K562 (cell line): ENCODE measurements around the gene LILRA2. TPM values are rescaled to one million over a fixed set of nuclear protein-coding genes. Genes with fewer than 3 reads are reported as not detected.

Experiments
- C11orf30 ChIP-seq: fragments of 450-650 bp; IDR thresholded peaks from 2 replicates; pipeline ENCODE4 v1.6.1; 2016; ENCODE audit warnings: low read depth, mild to moderate bottlenecking
- CCNT2 ChIP-seq: IDR thresholded peaks from 2 replicates; pipeline ENCODE4 v1.6.1; 2011; ENCODE audit warnings: borderline replicate concordance, low read depth, mild to moderate bottlenecking, moderate library complexity, mixed read lengths, low read length; ENCODE audit not compliant: insufficient read length; ENCODE audit errors: extremely low read depth
- GATAD2A ChIP-seq: fragments of 450-650 bp; IDR thresholded peaks from 2 replicates; pipeline ENCODE4 v1.6.1; 2017
- NELFE ChIP-seq: IDR thresholded peaks from 2 replicates; pipeline ENCODE4 v1.6.1; 2011; ENCODE audit warnings: mild to moderate bottlenecking; ENCODE audit not compliant: insufficient read depth, insufficient read length
- POLR2A ChIP-seq: fragments of 450-650 bp; conservative IDR thresholded peaks from 2 replicates; pipeline ENCODE4 v1.6.1; 2016
- RBM17 ChIP-seq: fragments of 200-400 bp; formaldehyde crosslinking; IDR thresholded peaks from 2 replicates; pipeline ENCODE4 v1.6.1; 2017; ENCODE audit warnings: low read depth, mild to moderate bottlenecking, low read length, borderline replicate concordance
- RCOR1 ChIP-seq, 2 experiments: IDR thresholded peaks; 2 replicates each; pipeline ENCODE4 v1.6.1; 2012; ENCODE audit warnings: low read depth in 2 of 2, low read length in 2 of 2, borderline replicate concordance in 1 of 2, improper control_type of control experiment in 1 of 2
- TAF7 ChIP-seq: fragments of 450-650 bp; IDR thresholded peaks from 2 replicates; pipeline ENCODE4 v1.6.1; 2016; ENCODE audit warnings: missing genetic modification characterization, missing compliant biosample characterization
- THRAP3 ChIP-seq: fragments of 450-650 bp; IDR thresholded peaks from 2 replicates; pipeline ENCODE4 v1.6.1; 2016; ENCODE audit warnings: mild to moderate bottlenecking, inconsistent platforms, borderline replicate concordance
- XRCC5 ChIP-seq: fragments of 200-400 bp; formaldehyde crosslinking; IDR thresholded peaks from 2 replicates; pipeline ENCODE4 v1.6.1; 2017; ENCODE audit warnings: low read depth, mild to moderate bottlenecking, low read length
- YY1 ChIP-seq, 3 experiments: IDR thresholded peaks; 2 replicates each; pipeline ENCODE4 v1.6.1; 2011; ENCODE audit warnings: low read length in 2 of 3, mild to moderate bottlenecking in 2 of 3, moderate library complexity in 2 of 3, borderline replicate concordance in 1 of 3, control low read depth in 1 of 3, low read depth in 1 of 3; ENCODE audit not compliant: insufficient read depth in 3 of 3, insufficient replicate concordance in 2 of 3, control insufficient read depth in 1 of 3, insufficient read length in 1 of 3; ENCODE audit errors: extremely low read depth in 1 of 3
- ZBTB1 ChIP-seq: sonication (generic); formaldehyde crosslinking; IDR thresholded peaks from 2 replicates; pipeline ENCODE4 v1.8.1; 2023; ENCODE audit warnings: missing genetic modification reagents, low read depth, mild to moderate bottlenecking, borderline replicate concordance
- ZNF184 ChIP-seq: sonication (generic); formaldehyde crosslinking; IDR thresholded peaks from 2 replicates; pipeline ENCODE4 v1.5.0; 2020; ENCODE audit warnings: missing genetic modification reagents
- polyA plus RNA-seq, 8 experiments: library from polyadenylated mRNA; depleted of rRNA in 4 of 8; stranded (reverse) in 5 of 8; unstranded in 3 of 8; fragments of >200 nt; fragmentation: Nextera tagmentation in 2 of 8; fragmentation: Illumina TruSeq in 1 of 8; extraction: Ambion mirVana in 2 of 8; extraction: Trizol in 1 of 8; gene quantifications; 2 replicates each; pipeline versions ENCODE4 v1.2.1 to v1.2.3, GENCODE V29; 2011 to 2014; ENCODE audit warnings: inconsistent platforms in 1 of 8, missing spikeins in 1 of 8
- total RNA-seq, 7 experiments: library from RNA; depleted of rRNA in 6 of 7; stranded (reverse); fragments of >200 nt in 6 of 7; fragmentation: Illumina TruSeq in 2 of 7; extraction: Trizol in 2 of 7; gene quantifications; 2 replicates each; pipeline versions ENCODE4 v1.2.1 to v1.2.3, GENCODE V29; 2011 to 2021; ENCODE audit warnings: low replicate concordance in 1 of 7
- TF ChIP-seq, protein P1 (sequence below), 2 experiments: fragments of 450-650 bp in 1 of 2; sonication (generic) in 1 of 2; formaldehyde crosslinking in 1 of 2; IDR thresholded peaks; 2 replicates each; pipeline versions ENCODE4 v1.7.1 to v1.9.0; 2016 to 2022; ENCODE audit warnings: inconsistent platforms in 1 of 2, mild to moderate bottlenecking in 1 of 2, missing genetic modification reagents in 1 of 2
- TF ChIP-seq, protein P2 (sequence below): fragments of 450-650 bp; formaldehyde crosslinking; IDR thresholded peaks from 2 replicates; pipeline ENCODE4 v1.4.0; 2022; ENCODE audit warnings: missing genetic modification characterization
- TF ChIP-seq, protein P3 (sequence below), 2 experiments: fragments of 450-650 bp in 1 of 2; sonication (generic) in 1 of 2; formaldehyde crosslinking; conservative IDR thresholded peaks; 2 replicates each; pipeline versions ENCODE4 v1.4.0 to v1.8.1; 2020 to 2022; ENCODE audit warnings: mild to moderate bottlenecking in 1 of 2, missing genetic modification reagents in 1 of 2

Gene LILRA2
- total and polyA plus RNA-seq, 9 of the 15 experiments (the other 6 are each of a cell fraction or from before 2014, with no cell fraction given) = 0.32 to 2.1 (median 0.96) TPM

DNA sequence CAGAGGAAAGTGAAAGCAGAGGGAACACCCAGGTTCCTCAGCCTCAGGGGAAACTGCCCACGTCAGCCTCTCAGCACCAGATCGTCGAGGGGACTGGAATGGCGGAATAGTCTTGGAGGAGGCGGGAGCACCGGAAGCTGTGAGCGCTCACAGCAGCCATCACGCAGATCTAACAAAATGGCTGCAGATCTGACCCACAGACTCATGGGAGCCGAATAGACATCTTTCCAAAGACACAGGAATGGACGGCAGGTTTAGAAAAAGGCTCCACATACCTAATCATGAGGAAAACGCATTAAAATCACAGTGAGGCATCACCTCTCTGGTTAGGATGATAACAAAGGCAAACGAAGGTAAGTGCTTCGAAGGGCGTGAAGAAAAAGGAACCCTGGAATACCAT is 11.8 kb upstream of the LILRA2 start (continued):
- TF ChIP-seq, protein P1, sequence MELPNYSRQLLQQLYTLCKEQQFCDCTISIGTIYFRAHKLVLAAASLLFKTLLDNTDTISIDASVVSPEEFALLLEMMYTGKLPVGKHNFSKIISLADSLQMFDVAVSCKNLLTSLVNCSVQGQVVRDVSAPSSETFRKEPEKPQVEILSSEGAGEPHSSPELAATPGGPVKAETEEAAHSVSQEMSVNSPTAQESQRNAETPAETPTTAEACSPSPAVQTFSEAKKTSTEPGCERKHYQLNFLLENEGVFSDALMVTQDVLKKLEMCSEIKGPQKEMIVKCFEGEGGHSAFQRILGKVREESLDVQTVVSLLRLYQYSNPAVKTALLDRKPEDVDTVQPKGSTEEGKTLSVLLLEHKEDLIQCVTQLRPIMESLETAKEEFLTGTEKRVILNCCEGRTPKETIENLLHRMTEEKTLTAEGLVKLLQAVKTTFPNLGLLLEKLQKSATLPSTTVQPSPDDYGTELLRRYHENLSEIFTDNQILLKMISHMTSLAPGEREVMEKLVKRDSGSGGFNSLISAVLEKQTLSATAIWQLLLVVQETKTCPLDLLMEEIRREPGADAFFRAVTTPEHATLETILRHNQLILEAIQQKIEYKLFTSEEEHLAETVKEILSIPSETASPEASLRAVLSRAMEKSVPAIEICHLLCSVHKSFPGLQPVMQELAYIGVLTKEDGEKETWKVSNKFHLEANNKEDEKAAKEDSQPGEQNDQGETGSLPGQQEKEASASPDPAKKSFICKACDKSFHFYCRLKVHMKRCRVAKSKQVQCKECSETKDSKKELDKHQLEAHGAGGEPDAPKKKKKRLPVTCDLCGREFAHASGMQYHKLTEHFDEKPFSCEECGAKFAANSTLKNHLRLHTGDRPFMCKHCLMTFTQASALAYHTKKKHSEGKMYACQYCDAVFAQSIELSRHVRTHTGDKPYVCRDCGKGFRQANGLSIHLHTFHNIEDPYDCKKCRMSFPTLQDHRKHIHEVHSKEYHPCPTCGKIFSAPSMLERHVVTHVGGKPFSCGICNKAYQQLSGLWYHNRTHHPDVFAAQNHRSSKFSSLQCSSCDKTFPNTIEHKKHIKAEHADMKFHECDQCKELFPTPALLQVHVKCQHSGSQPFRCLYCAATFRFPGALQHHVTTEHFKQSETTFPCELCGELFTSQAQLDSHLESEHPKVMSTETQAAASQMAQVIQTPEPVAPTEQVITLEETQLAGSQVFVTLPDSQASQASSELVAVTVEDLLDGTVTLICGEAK (IDR thresholded peaks at IDR 0.05) = 0 out of 2 replicates have a peak, but pooled peaks have one; percentile 28
- TF ChIP-seq, protein P1 (CRISPR knock-in tag; IDR thresholded peaks at IDR 0.05) = no peak
- TF ChIP-seq CCNT2 (no peak), RBM17 (no peak), XRCC5 (no peak), ZBTB1 (CRISPR knock-in tag) (no peak), POLR2A (no peak), THRAP3 (no peak), YY1 (IDR thresholded peaks at IDR 0.05; ENCODE audit: borderline replicate concordance in 1 of 3, control insufficient read depth in 1 of 3, extremely low read depth in 1 of 3, insufficient read depth in 3 of 3, insufficient read length in 1 of 3, insufficient replicate concordance in 2 of 3, low read depth in 1 of 3, low read length in 2 of 3) (peak; percentile 68 to 93 (median 80)), NELFE (no peak), GATAD2A (no peak), TAF7 (tag) (peak; percentile 5; the same call in 1 of the 2 replicates), ZNF184 (CRISPR knock-in tag) (no peak), RCOR1 (IDR thresholded peaks at IDR 0.05; ENCODE audit: borderline replicate concordance in 1 of 2, low read depth in 2 of 2, low read length in 2 of 2) (0 out of 4 replicates have a peak, but pooled peaks of 1 of the 2 experiments have one; percentile 29), C11orf30 (no peak)
- TF ChIP-seq, protein P2, sequence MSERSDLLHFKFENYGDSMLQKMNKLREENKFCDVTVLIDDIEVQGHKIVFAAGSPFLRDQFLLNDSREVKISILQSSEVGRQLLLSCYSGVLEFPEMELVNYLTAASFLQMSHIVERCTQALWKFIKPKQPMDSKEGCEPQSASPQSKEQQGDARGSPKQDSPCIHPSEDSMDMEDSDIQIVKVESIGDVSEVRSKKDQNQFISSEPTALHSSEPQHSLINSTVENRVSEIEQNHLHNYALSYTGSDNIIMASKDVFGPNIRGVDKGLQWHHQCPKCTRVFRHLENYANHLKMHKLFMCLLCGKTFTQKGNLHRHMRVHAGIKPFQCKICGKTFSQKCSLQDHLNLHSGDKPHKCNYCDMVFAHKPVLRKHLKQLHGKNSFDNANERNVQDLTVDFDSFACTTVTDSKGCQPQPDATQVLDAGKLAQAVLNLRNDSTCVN = no peak
- TF ChIP-seq, protein P3, sequence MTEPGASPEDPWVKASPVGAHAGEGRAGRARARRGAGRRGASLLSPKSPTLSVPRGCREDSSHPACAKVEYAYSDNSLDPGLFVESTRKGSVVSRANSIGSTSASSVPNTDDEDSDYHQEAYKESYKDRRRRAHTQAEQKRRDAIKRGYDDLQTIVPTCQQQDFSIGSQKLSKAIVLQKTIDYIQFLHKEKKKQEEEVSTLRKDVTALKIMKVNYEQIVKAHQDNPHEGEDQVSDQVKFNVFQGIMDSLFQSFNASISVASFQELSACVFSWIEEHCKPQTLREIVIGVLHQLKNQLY (CRISPR knock-in tag; conservative IDR thresholded peaks at IDR 0.05) = no peak
